ENCODE measurements around the gene PLA2G6.

- TF ChIP-seq POLR2A (IDR thresholded peaks at IDR 0.05) = no peak
- TF ChIP-seq CTCF (IDR thresholded peaks at IDR 0.05) = no peak
Measured at GRCh38 chr22:38148245-38148644, 33.4 kb downstream of the PLA2G6 start.
